Measurements from ENCODE around the gene B4GALT3. TPM values are rescaled to one million over a fixed set of nuclear protein-coding genes. Genes with fewer than 3 reads are reported as not detected.

The B4GALT3 gene
- total and polyA plus RNA-seq, 2 of the 4 experiments (the other 2 are of a cell fraction) = 19.9 to 36.0 TPM

DNA sequence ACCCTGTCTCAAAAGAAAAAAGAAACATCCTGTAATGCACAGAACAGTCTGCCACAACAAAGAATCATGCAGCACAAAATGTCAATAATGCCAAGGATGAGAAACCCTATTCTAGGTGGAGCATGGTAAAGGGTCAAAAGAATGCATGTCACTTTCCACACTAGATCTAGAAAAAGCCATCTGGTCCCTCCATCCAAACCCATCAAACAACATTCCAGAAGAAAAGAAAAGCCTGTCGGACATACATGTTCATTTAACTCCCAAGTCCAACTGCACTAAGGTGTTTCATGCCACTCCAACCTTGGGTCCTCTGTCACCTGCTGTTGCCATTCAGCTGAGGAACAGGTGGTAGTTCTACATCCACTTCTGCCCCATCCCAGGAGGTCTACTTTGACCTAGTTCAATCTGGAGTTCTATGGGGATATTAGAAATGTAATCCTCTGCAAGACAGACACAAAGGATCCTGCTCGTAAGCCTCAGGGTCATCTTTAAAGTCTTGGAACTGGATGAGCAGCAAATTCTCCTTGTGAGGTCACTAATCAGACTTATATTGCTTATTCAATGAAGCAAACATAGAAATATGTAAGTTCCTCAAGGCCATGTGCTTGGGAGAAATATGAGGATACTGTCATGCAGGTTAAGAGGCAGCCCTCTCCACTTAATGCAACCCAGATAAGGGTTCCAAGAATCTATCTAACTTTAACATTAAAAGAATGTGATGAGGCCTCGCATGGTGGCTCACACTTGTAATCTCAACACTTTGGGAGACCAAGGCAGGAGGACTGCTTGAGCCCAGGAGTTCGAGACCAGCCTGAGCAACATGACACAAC is 48.5 kb downstream of the B4GALT3 start:
- no peaks in the 10 kb centered on the region for H3K27me3 ChIP-seq (ENCODE audit: control insufficient read depth, insufficient read depth, low read length)
- no peaks in the 10 kb centered on the region; the same call in 1 of the 2 replicates for H3K9me3 ChIP-seq (ENCODE audit: control insufficient read depth, insufficient read depth, low read length)
- no peak overlapping the region for H3K56ac ChIP-seq (ENCODE audit: extremely low read depth, insufficient read depth, low read length)
- no peak overlapping the region for H3K23ac ChIP-seq (ENCODE audit: low read depth, low read length)
- H2BK15ac ChIP-seq (ENCODE audit: low read depth, low read length) = no peak overlapping the region
- H3K27ac ChIP-seq (ENCODE audit: insufficient read depth, low read length) = no peak overlapping the region
- intact Hi-C loops (cut with micrococcal nuclease) (no loop called here), dilution Hi-C loops (cut with HindIII; ENCODE audit: low sequenced_read_pairs, unreplicated experiment) (no loop called here), in situ Hi-C loops (cut with MboI; ENCODE audit: low sequenced_read_pairs) (no loop called here)
- peaks cover 25% of the 10 kb centered on the region for H3K36me3 ChIP-seq (ENCODE audit: control insufficient read depth, insufficient read depth, low read length)
- no peak overlapping the region for H2BK120ac ChIP-seq (ENCODE audit: low read depth, low read length)
- no peak overlapping the region for H2BK5ac ChIP-seq (ENCODE audit: low read depth, low read length, poor library complexity, severe bottlenecking)
- no peak overlapping the region for H4K8ac ChIP-seq (ENCODE audit: low read depth in 2 of 2, low read length in 2 of 2)
- no peak overlapping the region for H3K4me2 ChIP-seq (ENCODE audit: low read depth, low read length)
- H3K79me1 ChIP-seq (ENCODE audit: low read depth in 1 of 2, low read length in 2 of 2) = peaks cover 29 to 81% of the 10 kb centered on the region in 2 experiments
- no peak overlapping the region for H2BK20ac ChIP-seq (ENCODE audit: low read depth, low read length)
- H3K9ac ChIP-seq (ENCODE audit: low read depth, low read length) = no peak overlapping the region
- H3K14ac ChIP-seq (replicated peaks; ENCODE audit: low read depth, low read length) = no peak overlapping the region
- H2AK5ac ChIP-seq (ENCODE audit: low read depth, low read length) = no peak overlapping the region
- no peak overlapping the region for H4K5ac ChIP-seq (ENCODE audit: low read depth, low read length)
- POLR2A ChIA-PET (ENCODE audit: unreplicated experiment) = interaction anchor here (0.6 kb wide), 1 partner anchor 72 kb away, joined by 3 read pairs; no protein-coding TSS in a partner anchor
- no peak overlapping the region for H2AFZ ChIP-seq (replicated peaks; ENCODE audit: low read length, poor library complexity)
- CTCF ChIA-PET = no interaction called here
- BruUV-seq (replicated peaks) = no TSS peak
- H3K4ac ChIP-seq (ENCODE audit: low read depth, low read length) = no peak overlapping the region
- no peak for DNase-seq
- H3K18ac ChIP-seq (ENCODE audit: low read depth, low read length) = no peak overlapping the region
- H3K4me3 ChIP-seq (ENCODE audit: insufficient read depth, low read depth, low read length) = no peak overlapping the region
- peaks cover 2% of the 10 kb centered on the region for H3K4me1 ChIP-seq (ENCODE audit: control insufficient read depth, insufficient read depth, low read length)
- peaks cover 19% of the 10 kb centered on the region for H4K20me1 ChIP-seq (ENCODE audit: insufficient read depth, low read length)
- H3K9me1 ChIP-seq (ENCODE audit: insufficient read depth, low read length) = peaks cover 13% of the 10 kb centered on the region
- no peak overlapping the region for H4K91ac ChIP-seq (ENCODE audit: insufficient read depth, low read depth, low read length)
- ATAC-seq (ENCODE audit: low read depth) = no peak
- no peak overlapping the region for H2AK9ac ChIP-seq (replicated peaks; ENCODE audit: low read depth, low read length, poor library complexity)
- WGBS, 2 experiments (ENCODE audit: extremely low coverage in 2 of 2, insufficient read length in 1 of 2) = no CpG with 5 or more reads among the region's 4 CpGs
- TF ChIP-seq RAD21 (IDR thresholded peaks at IDR 0.05; ENCODE audit: low read length) (no peak), FOS (IDR thresholded peaks at IDR 0.05; ENCODE audit: low read depth, low read length) (no peak), POLR2A (IDR thresholded peaks at IDR 0.05; ENCODE audit: low read depth, low read length) (no peak), RFX5 (IDR thresholded peaks at IDR 0.05; ENCODE audit: low read depth, low read length) (no peak), MAFK (IDR thresholded peaks at IDR 0.05; ENCODE audit: low read depth, low read length) (no peak), MXI1 (IDR thresholded peaks at IDR 0.05; ENCODE audit: borderline replicate concordance, low read depth, low read length) (no peak), CEBPB (IDR thresholded peaks at IDR 0.05; ENCODE audit: low read depth, low read length) (no peak), CHD1 (IDR thresholded peaks at IDR 0.05; ENCODE audit: low read depth, low read length) (no peak), NFE2L2 (IDR thresholded peaks at IDR 0.05; ENCODE audit: low read depth, low read length) (no peak), RCOR1 (IDR thresholded peaks at IDR 0.05; ENCODE audit: insufficient replicate concordance, low read length) (no peak), USF2 (IDR thresholded peaks at IDR 0.05; ENCODE audit: low read depth, low read length) (no peak), SMC3 (IDR thresholded peaks at IDR 0.05; ENCODE audit: low read depth, low read length) (no peak), MAZ (IDR thresholded peaks at IDR 0.05; ENCODE audit: borderline replicate concordance, low read depth, low read length) (no peak), ELK1 (IDR thresholded peaks at IDR 0.05; ENCODE audit: borderline replicate concordance, low read depth, low read length) (no peak)
- TF ChIP-seq, protein P1, sequence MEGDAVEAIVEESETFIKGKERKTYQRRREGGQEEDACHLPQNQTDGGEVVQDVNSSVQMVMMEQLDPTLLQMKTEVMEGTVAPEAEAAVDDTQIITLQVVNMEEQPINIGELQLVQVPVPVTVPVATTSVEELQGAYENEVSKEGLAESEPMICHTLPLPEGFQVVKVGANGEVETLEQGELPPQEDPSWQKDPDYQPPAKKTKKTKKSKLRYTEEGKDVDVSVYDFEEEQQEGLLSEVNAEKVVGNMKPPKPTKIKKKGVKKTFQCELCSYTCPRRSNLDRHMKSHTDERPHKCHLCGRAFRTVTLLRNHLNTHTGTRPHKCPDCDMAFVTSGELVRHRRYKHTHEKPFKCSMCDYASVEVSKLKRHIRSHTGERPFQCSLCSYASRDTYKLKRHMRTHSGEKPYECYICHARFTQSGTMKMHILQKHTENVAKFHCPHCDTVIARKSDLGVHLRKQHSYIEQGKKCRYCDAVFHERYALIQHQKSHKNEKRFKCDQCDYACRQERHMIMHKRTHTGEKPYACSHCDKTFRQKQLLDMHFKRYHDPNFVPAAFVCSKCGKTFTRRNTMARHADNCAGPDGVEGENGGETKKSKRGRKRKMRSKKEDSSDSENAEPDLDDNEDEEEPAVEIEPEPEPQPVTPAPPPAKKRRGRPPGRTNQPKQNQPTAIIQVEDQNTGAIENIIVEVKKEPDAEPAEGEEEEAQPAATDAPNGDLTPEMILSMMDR (conservative IDR thresholded peaks at IDR 0.05; ENCODE audit: low read depth, low read length) = no peak

Measured in IMR-90 (cell line).